H9 (cell line): ENCODE measurements around the gene AMBRA1. TPM values are rescaled to one million over a fixed set of nuclear protein-coding genes. Genes with fewer than 3 reads are reported as not detected.

ENCODE experiments used
- DNase-seq: peaks from one replicate; pipeline ENCODE4 v3.0.0-alpha.2; 2017
- H2AFZ ChIP-seq: one replicate; pipeline ENCODE4 v1.6.1; 2013; ENCODE audit warnings: mild to moderate bottlenecking, low read length, control low read depth, moderate library complexity
- H2AK5ac ChIP-seq: 2 replicates; pipeline ENCODE4 v1.6.1; 2013; ENCODE audit warnings: low read length, control low read depth, mixed read lengths; ENCODE audit not compliant: insufficient read length
- H2BK120ac ChIP-seq: one replicate; pipeline ENCODE4 v1.6.1; 2013; ENCODE audit warnings: low read depth, mild to moderate bottlenecking, low read length, control low read depth, inconsistent platforms; ENCODE audit not compliant: poor library complexity, severe bottlenecking
- H2BK12ac ChIP-seq: 2 replicates; pipeline ENCODE4 v1.6.1; 2013; ENCODE audit warnings: low read length, control low read depth, mixed read lengths, low read depth; ENCODE audit not compliant: insufficient read length
- H2BK15ac ChIP-seq: 2 replicates; pipeline ENCODE4 v1.6.1; 2013; ENCODE audit warnings: low read depth, low read length, control low read depth
- H2BK20ac ChIP-seq: one replicate; pipeline ENCODE4 v1.6.1; 2013; ENCODE audit warnings: low read depth, mild to moderate bottlenecking, low read length, control low read depth, inconsistent platforms; ENCODE audit not compliant: poor library complexity, severe bottlenecking
- H2BK5ac ChIP-seq: 2 replicates; pipeline ENCODE4 v1.6.1; 2013; ENCODE audit warnings: low read length, control low read depth, mixed read lengths; ENCODE audit not compliant: insufficient read length
- H3K14ac ChIP-seq: 2 replicates; pipeline ENCODE4 v1.6.1; 2013; ENCODE audit warnings: low read length, control low read depth; ENCODE audit not compliant: insufficient read depth
- H3K18ac ChIP-seq: 2 replicates; pipeline ENCODE4 v1.6.1; 2013; ENCODE audit warnings: low read depth, mild to moderate bottlenecking, mixed read lengths, low read length, control low read depth; ENCODE audit not compliant: insufficient read length
- H3K23ac ChIP-seq: 2 replicates; pipeline ENCODE4 v1.6.1; 2013; ENCODE audit warnings: low read length, control low read depth, mixed read lengths, low read depth; ENCODE audit not compliant: insufficient read length
- H3K23me2 ChIP-seq: 2 replicates; pipeline ENCODE4 v1.6.1; 2013; ENCODE audit warnings: low read depth, mild to moderate bottlenecking, mixed read lengths, low read length, control low read depth; ENCODE audit not compliant: insufficient read length, poor library complexity, severe bottlenecking
- H3K27ac ChIP-seq: 2 replicates; pipeline ENCODE4 v1.5.1; 2013; ENCODE audit warnings: low read length, control low read depth, mixed read lengths, low read depth; ENCODE audit not compliant: insufficient read length
- H3K27me3 ChIP-seq: 2 replicates; pipeline ENCODE4 v1.6.1; 2013; ENCODE audit warnings: low read length, control low read depth, inconsistent platforms; ENCODE audit not compliant: insufficient read depth
- H3K4ac ChIP-seq: 2 replicates; pipeline ENCODE4 v1.6.1; 2013; ENCODE audit warnings: low read depth, mild to moderate bottlenecking, control low read depth, inconsistent platforms, low read length, moderate library complexity
- H3K4me1 ChIP-seq: 2 replicates; pipeline ENCODE4 v1.6.1; 2013; ENCODE audit warnings: low read length, control low read depth, inconsistent platforms; ENCODE audit not compliant: insufficient read depth
- H3K4me2 ChIP-seq: 2 replicates; pipeline ENCODE4 v1.6.1; 2013; ENCODE audit warnings: low read length, control low read depth, mixed read lengths; ENCODE audit not compliant: insufficient read length, insufficient read depth
- H3K56ac ChIP-seq: 2 replicates; pipeline ENCODE4 v1.6.1; 2013; ENCODE audit warnings: low read depth, mild to moderate bottlenecking, mixed read lengths, low read length, control low read depth; ENCODE audit not compliant: insufficient read length
- H3K79me1 ChIP-seq: 2 replicates; pipeline ENCODE4 v1.6.1; 2013; ENCODE audit warnings: low read depth, mild to moderate bottlenecking, moderate library complexity, low read length, control low read depth, inconsistent platforms; ENCODE audit not compliant: insufficient read depth, poor library complexity, severe bottlenecking
- H3K79me2 ChIP-seq: 2 replicates; pipeline ENCODE4 v1.6.1; 2013; ENCODE audit warnings: low read length, control low read depth, inconsistent platforms; ENCODE audit not compliant: insufficient read depth
- H3K9ac ChIP-seq: 2 replicates; pipeline ENCODE4 v1.6.1; 2013; ENCODE audit warnings: low read length, control low read depth, mixed read lengths; ENCODE audit not compliant: insufficient read length; ENCODE audit errors: extremely low read depth
- H3K9me3 ChIP-seq: one replicate; pipeline ENCODE4 v1.6.1; 2013; ENCODE audit warnings: low read depth, low read length, inconsistent platforms; ENCODE audit not compliant: control insufficient read depth
- H3T11ph ChIP-seq: one replicate; pipeline ENCODE4 v1.6.1; 2013; ENCODE audit warnings: mild to moderate bottlenecking, low read length, control low read depth, inconsistent platforms
- H4K20me1 ChIP-seq: one replicate; pipeline ENCODE4 v1.6.1; 2013; ENCODE audit not compliant: control insufficient read depth, insufficient read length, insufficient read depth
- H4K5ac ChIP-seq: 2 replicates; pipeline ENCODE4 v1.6.1; 2013; ENCODE audit warnings: low read depth, mild to moderate bottlenecking, mixed read lengths, low read length, control low read depth; ENCODE audit not compliant: insufficient read length
- H4K8ac ChIP-seq: replicated peaks from 2 replicates; pipeline ENCODE4 v1.6.1; 2013; ENCODE audit warnings: low read length, control low read depth, mixed read lengths, low read depth; ENCODE audit not compliant: insufficient read length
- H4K91ac ChIP-seq: 2 replicates; pipeline ENCODE4 v1.6.1; 2013; ENCODE audit warnings: low read depth, mild to moderate bottlenecking, moderate library complexity, mixed read lengths, low read length, control low read depth; ENCODE audit not compliant: insufficient read length
- H3K27ac Mint-ChIP-seq, 3 experiments: 2 replicates in 2 of 3; 3 replicates in 1 of 3; pipeline ENCODE4 v1.8.0; 2020 to 2021; ENCODE audit warnings: mixed read lengths in 3 of 3, mild to moderate bottlenecking in 1 of 3, moderate library complexity in 1 of 3
- H3K27me3 Mint-ChIP-seq: 2 replicates; pipeline ENCODE4 v1.8.0; 2021; ENCODE audit warnings: low read depth, mild to moderate bottlenecking, moderate library complexity, mixed read lengths
- H3K36me3 Mint-ChIP-seq, 3 experiments: 2 replicates in 2 of 3; 3 replicates in 1 of 3; pipeline ENCODE4 v1.8.0; 2020 to 2021; ENCODE audit warnings: low read depth in 3 of 3, mixed read lengths in 3 of 3; ENCODE audit not compliant: insufficient read depth in 1 of 3
- H3K4me1 Mint-ChIP-seq, 2 experiments: 2 replicates each; pipeline ENCODE4 v1.8.0; 2020; ENCODE audit warnings: mixed read lengths in 2 of 2
- H3K4me3 Mint-ChIP-seq, 2 experiments: 2 replicates in 1 of 2; 3 replicates in 1 of 2; pipeline ENCODE4 v1.8.0; 2020 to 2021; ENCODE audit warnings: mild to moderate bottlenecking in 2 of 2, mixed read lengths in 2 of 2, moderate library complexity in 1 of 2
- H3K9me3 Mint-ChIP-seq, 2 experiments: 2 replicates in 1 of 2; 3 replicates in 1 of 2; pipeline ENCODE4 v1.8.0; 2020; ENCODE audit warnings: mild to moderate bottlenecking in 2 of 2, mixed read lengths in 2 of 2, moderate library complexity in 1 of 2
- CTCF ChIP-seq: fragments of 200-600 bp; sonication (generic); conservative IDR thresholded peaks from 3 replicates; pipeline ENCODE4 v1.8.0; 2021; ENCODE audit warnings: antibody characterized with exemption, mild to moderate bottlenecking
- whole genome bisulfite sequencing: extraction: QIAGEN DNeasy Blood & Tissue Kit; methylation state at CpG from one replicate; pipeline ENCODE4 v1.1.7; 2013; ENCODE audit warnings: missing lambda C conversion rate, low lambda C conversion rate, mixed read lengths; ENCODE audit not compliant: insufficient read length; ENCODE audit errors: extremely low coverage; 5-methylcytosine and 5-hydroxymethylcytosine counted together
- total RNA-seq: library from RNA; stranded (reverse); gene quantifications from 2 replicates; pipeline ENCODE4 v1.2.1, GENCODE V29; 2021

Gene AMBRA1
- total RNA-seq, 1 experiment from 2014 or later: 37.5 TPM

- H3K4me1 Mint-ChIP-seq: peaks cover 32 to 39% of the 10 kb centered on the region in 2 experiments
- H3K79me1 ChIP-seq: peaks cover 11% of the 10 kb centered on the region
- no peak overlapping the region for H3K27ac ChIP-seq
- H2BK20ac ChIP-seq: no peak overlapping the region
- H2BK12ac ChIP-seq: no peak overlapping the region
- H3K27me3 Mint-ChIP-seq: no peaks in the 10 kb centered on the region
- H3K23ac ChIP-seq: no peak overlapping the region
- no peak overlapping the region for H2BK120ac ChIP-seq
- H4K5ac ChIP-seq: no peak overlapping the region
- H3K56ac ChIP-seq: no peak overlapping the region
- peaks cover 7 to 10% (median 8%) of the 10 kb centered on the region in 3 experiments for H3K36me3 Mint-ChIP-seq
- no peak overlapping the region for H2AFZ ChIP-seq
- no peak overlapping the region for H2BK5ac ChIP-seq
- no peak overlapping the region for H3K4me2 ChIP-seq
- H4K8ac ChIP-seq: no peak overlapping the region
- no peak overlapping the region for H2BK15ac ChIP-seq
- H3K4me3 Mint-ChIP-seq: peak overlapping the region in 1 of 2 experiments; percentile 30; a peak in 1 of 5 replicates
- TF ChIP-seq CTCF: peak; percentile 62
- H3K79me2 ChIP-seq: peaks cover 2% of the 10 kb centered on the region; the same call in 1 of the 2 replicates
- H3K18ac ChIP-seq: no peak overlapping the region
- peak overlapping the region; percentile 74 to 97 (median 96); a peak in 5 of 7 replicates for H3K27ac Mint-ChIP-seq
- WGBS: no CpG with 5 or more reads among the region's 2 CpGs
- no peak overlapping the region for H3K9ac ChIP-seq
- no peak overlapping the region for H3K14ac ChIP-seq
- 0 out of 2 replicates have a peak, but pooled peaks cover 7% of the 10 kb centered on the region for H3K4me1 ChIP-seq
- no peak for DNase-seq
- H4K20me1 ChIP-seq: no peaks in the 10 kb centered on the region
- H3K9me3 Mint-ChIP-seq: no peaks in the 10 kb centered on the region
- no peaks in the 10 kb centered on the region for H3K23me2 ChIP-seq
- H4K91ac ChIP-seq: no peak overlapping the region
- no peak overlapping the region for H3K4ac ChIP-seq
- H3T11ph ChIP-seq: no peak overlapping the region
- no peaks in the 10 kb centered on the region for H3K27me3 ChIP-seq
- no peaks in the 10 kb centered on the region for H3K9me3 ChIP-seq
- no peak overlapping the region for H2AK5ac ChIP-seq
Observed at GRCh38 chr11:46537121-46537520, 56.7 kb downstream of the AMBRA1 start.
